K562 (cell line): ENCODE data around the gene MATN1. TPM values are rescaled to one million over a fixed set of nuclear protein-coding genes. Genes with fewer than 3 reads are reported as not detected.

Source experiments
- ATAC-seq: fragments of 200-7000 bp; cut with Tn5 transposase; 3 replicates; pipeline ENCODE4 v1.9.1; 2020; ENCODE audit warnings: moderate library complexity
- BruUV-seq: library from RNA; stranded (reverse); fragments of 400-500 nt; replicated peaks from 2 replicates; lab custom pipeline; 2021; lab: Mats Ljungman, UMichigan
- CTCF ChIA-PET: fragments of 300-600 bp; formaldehyde crosslinking; extraction: SDS; loops from one replicate; lab custom pipeline; 2021; ENCODE audit warnings: low intra/inter-chr PET ratio; lab: Yijun Ruan, JAX
- POLR2A ChIA-PET: fragments of 300-600, 350-650 bp; sonication (Branson Sonifier 250); formaldehyde crosslinking; extraction: SDS; loops from one replicate; lab custom pipeline; 2021; ENCODE audit warnings: antibody characterized with exemption, inconsistent platforms; lab: Yijun Ruan, JAX
- DNase-seq, 4 experiments: peaks; one replicate each; pipeline versions ENCODE4 v3.0.0 to v3.0.0-alpha.2; 2011 to 2018; ENCODE audit warnings: low spot score in 3 of 4, mixed read lengths in 3 of 4; ENCODE audit errors: extremely low read depth in 1 of 4
- FAIRE-seq: peaks from 2 replicates; lab custom pipeline; 2011; peaks lifted over from hg19 to GRCh38; lab: Jason Lieb, UNC
- H2AFZ ChIP-seq: 2 replicates; pipeline ENCODE4 v1.6.0; 2011; ENCODE audit warnings: low read depth, low read length, control low read depth, inconsistent platforms
- H3K27ac ChIP-seq: fragments of 200-600 bp; 3 replicates; pipeline ENCODE4 v1.8.0; 2011; ENCODE audit warnings: low read depth, mild to moderate bottlenecking, control low read depth, inconsistent platforms, low read length, moderate library complexity, mixed read lengths; ENCODE audit errors: extremely low read depth
- H3K27me3 ChIP-seq, 2 experiments: fragments of 300-600 bp in 1 of 2; 2 replicates in 1 of 2; 3 replicates in 1 of 2; pipeline versions ENCODE4 v1.6.0 to v1.8.0; 2011; ENCODE audit warnings: inconsistent platforms in 2 of 2, low read length in 2 of 2, mild to moderate bottlenecking in 1 of 2, mixed read lengths in 1 of 2, moderate library complexity in 1 of 2; ENCODE audit not compliant: control insufficient read depth in 2 of 2, insufficient read depth in 2 of 2
- H3K36me3 ChIP-seq: fragments of 300-600 bp; 3 replicates; pipeline ENCODE4 v1.8.0; 2011; ENCODE audit warnings: mild to moderate bottlenecking, low read length, inconsistent platforms; ENCODE audit not compliant: control insufficient read depth, insufficient read depth
- H3K4me1 ChIP-seq, 2 experiments: fragments of 200-600 bp in 1 of 2; replicated peaks in 1 of 2; 2 replicates in 1 of 2; 3 replicates in 1 of 2; pipeline versions ENCODE4 v1.5.1 to v1.8.0; 2011; ENCODE audit warnings: inconsistent platforms in 2 of 2, low read length in 2 of 2, mild to moderate bottlenecking in 1 of 2, mixed read lengths in 1 of 2, moderate library complexity in 1 of 2; ENCODE audit not compliant: control insufficient read depth in 2 of 2, insufficient read depth in 2 of 2
- H3K4me2 ChIP-seq: 2 replicates; pipeline ENCODE4 v1.6.1; 2011; ENCODE audit warnings: low read length, control low read depth, inconsistent platforms, mixed read lengths; ENCODE audit not compliant: insufficient read depth
- H3K4me3 ChIP-seq: fragments of 200-600 bp; sonication (generic), shearing (Covaris generic); 2 replicates; pipeline ENCODE4 v1.5.1; 2016; ENCODE audit warnings: control low read depth, inconsistent platforms
- H3K79me2 ChIP-seq: fragments of 200-600 bp; 3 replicates; pipeline ENCODE4 v1.8.0; 2011; ENCODE audit warnings: low read length, inconsistent platforms; ENCODE audit not compliant: control insufficient read depth, insufficient read depth
- H3K9ac ChIP-seq, 2 experiments: 2 replicates each; pipeline versions ENCODE4 v1.6.0 to v1.6.1; 2011; ENCODE audit warnings: low read depth in 2 of 2, low read length in 2 of 2, control low read depth in 1 of 2, inconsistent platforms in 1 of 2, mild to moderate bottlenecking in 1 of 2, mixed read lengths in 1 of 2; ENCODE audit not compliant: insufficient read depth in 1 of 2
- H3K9me1 ChIP-seq: one replicate; pipeline ENCODE4 v1.6.0; 2011; ENCODE audit warnings: inconsistent platforms, mild to moderate bottlenecking, low read length, moderate library complexity; ENCODE audit not compliant: control insufficient read depth, insufficient read depth
- H3K9me3 ChIP-seq: replicated peaks from 2 replicates; pipeline ENCODE4 v1.5.1; 2011; ENCODE audit warnings: low read depth, low read length, inconsistent platforms; ENCODE audit not compliant: control insufficient read depth, insufficient read depth
- H4K20me1 ChIP-seq: replicated peaks from 2 replicates; pipeline ENCODE4 v1.6.1; 2011; ENCODE audit warnings: low read length, inconsistent platforms, mixed read lengths; ENCODE audit not compliant: control insufficient read depth, insufficient read depth
- ELF2 ChIP-seq: fragments of 250-450 bp; sonication (Bioruptor Pico); IDR thresholded peaks from 2 replicates; pipeline ENCODE4 v1.5.0; 2021; ENCODE audit warnings: mild to moderate bottlenecking
- FIP1L1 ChIP-seq: fragments of 200-400 bp; formaldehyde crosslinking; IDR thresholded peaks from 2 replicates; pipeline ENCODE4 v1.6.1; 2018; ENCODE audit warnings: mild to moderate bottlenecking, low read depth, low read length; ENCODE audit not compliant: poor library complexity, severe bottlenecking
- FOXA3 ChIP-seq, 2 experiments: fragments of 450-650 bp in 1 of 2; sonication (generic) in 1 of 2; formaldehyde crosslinking; IDR thresholded peaks in 1 of 2; conservative IDR thresholded peaks in 1 of 2; 2 replicates each; pipeline versions ENCODE4 v1.4.0 to v1.8.0; 2020 to 2022; ENCODE audit warnings: mild to moderate bottlenecking in 2 of 2, missing genetic modification reagents in 1 of 2
- FOXJ3 ChIP-seq: sonication (generic); formaldehyde crosslinking; IDR thresholded peaks from 2 replicates; pipeline ENCODE4 v1.4.0; 2020; ENCODE audit warnings: mild to moderate bottlenecking, missing genetic modification reagents
- ID3 ChIP-seq, 2 experiments: fragments of 250-450 bp in 1 of 2; fragments of 450-650 bp in 1 of 2; sonication (Bioruptor Pico) in 1 of 2; IDR thresholded peaks; 2 replicates each; pipeline versions ENCODE4 v1.6.1 to v1.8.0; 2016 to 2021; ENCODE audit warnings: mild to moderate bottlenecking in 2 of 2, moderate library complexity in 2 of 2, missing compliant biosample characterization in 1 of 2, missing genetic modification characterization in 1 of 2
- MLLT1 ChIP-seq, 2 experiments: fragments of 450-650 bp; IDR thresholded peaks; 2 replicates each; pipeline ENCODE4 v1.6.1; 2016
- MXD1 ChIP-seq: fragments of 250-450 bp; sonication (Bioruptor Pico); IDR thresholded peaks from 2 replicates; pipeline ENCODE4 v1.8.0; 2021; ENCODE audit warnings: borderline replicate concordance, mild to moderate bottlenecking, moderate library complexity; ENCODE audit not compliant: poor library complexity, severe bottlenecking
- PRPF4 ChIP-seq: fragments of 200-400 bp; formaldehyde crosslinking; IDR thresholded peaks from one replicate; pipeline ENCODE4 v1.6.1; 2017; ENCODE audit warnings: low read length, low read depth, mild to moderate bottlenecking; ENCODE audit not compliant: insufficient read depth, poor library complexity, severe bottlenecking
- SMAD4 ChIP-seq: fragments of 250-450 bp; sonication (Bioruptor Pico); conservative IDR thresholded peaks from 2 replicates; pipeline ENCODE4 v1.8.0; 2021; ENCODE audit warnings: inconsistent platforms, mild to moderate bottlenecking, moderate library complexity
- U2AF1 ChIP-seq: fragments of 200-400 bp; formaldehyde crosslinking; optimal IDR thresholded peaks from 2 replicates; pipeline ENCODE3; 2017; ENCODE audit warnings: mild to moderate bottlenecking, low read depth, low read length, moderate library complexity
- ZNF395 ChIP-seq: fragments of 200-800 bp; sonication (Bioruptor generic); IDR thresholded peaks from 2 replicates; pipeline ENCODE4 v1.6.1; 2017; ENCODE audit warnings: missing genetic modification characterization, missing compliant biosample characterization
- ZNF644 ChIP-seq: fragments of 200-800 bp; sonication (Bioruptor generic); IDR thresholded peaks from 2 replicates; pipeline ENCODE4 v1.6.1; 2016; ENCODE audit warnings: low read depth, missing genetic modification characterization, missing compliant biosample characterization
- ZNF766 ChIP-seq: fragments of 200-800 bp; sonication (Bioruptor generic); conservative IDR thresholded peaks from 2 replicates; pipeline ENCODE4 v1.6.1; 2016; ENCODE audit warnings: missing genetic modification characterization, missing compliant biosample characterization
- ZNF785 ChIP-seq: fragments of 250-450 bp; sonication (Bioruptor Pico); IDR thresholded peaks from 2 replicates; pipeline ENCODE4 v1.4.0; 2020; ENCODE audit warnings: mild to moderate bottlenecking
- WGBS: fragments of 100-300 bp; shearing (Covaris generic); methylation state at CpG from one replicate; pipeline ENCODE4 v1.1.6; 2016; ENCODE audit warnings: low coverage, mixed read lengths; ENCODE audit not compliant: insufficient coverage; ENCODE audit errors: missing lambda C conversion rate; 5-methylcytosine and 5-hydroxymethylcytosine counted together
- in situ Hi-C: fragments of 300-500 bp; cut with MboI; formaldehyde crosslinking; loops from 4 replicates; pipeline ENCODE4 v1.15.0; 2018; ENCODE audit warnings: inconsistent platforms, mixed read lengths
- intact Hi-C: fragments of 100-400 bp; cut with micrococcal nuclease; formaldehyde crosslinking; loops from 2 replicates; pipeline ENCODE4 v1.14.2; 2022
- polyA plus RNA-seq, 8 experiments: library from polyadenylated mRNA; depleted of rRNA in 4 of 8; stranded (reverse) in 5 of 8; unstranded in 3 of 8; fragments of >200 nt; fragmentation: Nextera tagmentation in 2 of 8; fragmentation: Illumina TruSeq in 1 of 8; extraction: Ambion mirVana in 2 of 8; extraction: Trizol in 1 of 8; gene quantifications; 2 replicates each; pipeline versions ENCODE4 v1.2.1 to v1.2.3, GENCODE V29; 2011 to 2014; ENCODE audit warnings: inconsistent platforms in 1 of 8, missing spikeins in 1 of 8
- total RNA-seq, 7 experiments: library from RNA; depleted of rRNA in 6 of 7; stranded (reverse); fragments of >200 nt in 6 of 7; fragmentation: Illumina TruSeq in 2 of 7; extraction: Trizol in 2 of 7; gene quantifications; 2 replicates each; pipeline versions ENCODE4 v1.2.1 to v1.2.3, GENCODE V29; 2011 to 2021; ENCODE audit warnings: low replicate concordance in 1 of 7

The MATN1 gene
- total and polyA plus RNA-seq, 9 of the 15 experiments (the other 6 are each of a cell fraction or from before 2014, with no cell fraction given) = 0.10 to 2.3 (median 1.2) TPM

- no peak for TF ChIP-seq FOXJ3 (CRISPR knock-in tag)
- TF ChIP-seq MXD1 (CRISPR knock-in tag) = no peak
Observed at GRCh38 chr1:30764396-30764795, 41.0 kb upstream of the MATN1 start (continued).

DNA sequence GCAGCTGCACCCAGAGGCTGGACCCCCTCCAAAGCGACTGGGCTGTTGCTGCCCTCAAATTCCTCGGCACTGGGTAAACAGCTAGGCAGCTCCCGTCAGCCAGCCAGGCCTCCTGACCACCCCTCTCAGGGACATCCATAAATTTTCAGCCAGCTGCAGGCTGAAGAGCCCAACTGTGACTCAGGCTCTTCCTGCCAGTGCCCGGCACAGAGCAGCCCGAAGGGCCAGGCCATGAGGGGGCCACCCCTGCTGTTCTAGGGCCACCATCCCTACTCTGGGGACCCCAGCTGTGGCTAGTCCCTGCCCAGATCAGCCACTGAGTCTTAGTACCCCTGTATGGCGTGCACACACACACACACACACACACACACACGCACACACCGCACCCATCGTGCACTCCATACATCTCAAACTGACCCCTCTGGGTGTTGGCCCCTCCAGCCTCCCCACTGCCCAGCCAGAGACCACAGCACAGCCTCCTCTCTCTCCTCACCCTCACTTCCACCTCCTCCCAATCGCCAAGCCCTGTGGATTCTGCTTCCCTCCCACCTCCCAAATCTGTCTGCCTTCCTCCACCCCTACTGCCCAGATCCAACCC lies 40.4 kb upstream of the MATN1 start:
- DNase-seq (no peak), FAIRE-seq (no peak), ATAC-seq (no peak)
- peaks cover 3% of the 10 kb centered on the region; the same call in 1 of the 3 replicates for H3K79me2 ChIP-seq
- no peak overlapping the region for H3K4me2 ChIP-seq
- POLR2A ChIA-PET = interaction anchor here (3.6 to 4.1 kb wide), 2 partner anchors 8 to 15 kb away, joined by 13 to 23 read pairs; no protein-coding TSS in a partner anchor
- CTCF ChIA-PET = interaction anchor here (0.8 kb wide), 1 partner anchor 16 kb away, joined by 3 read pairs; no protein-coding TSS in a partner anchor
- H3K4me3 ChIP-seq = no peak overlapping the region
- peak overlapping the region; percentile 7 to 79; a peak in 2 of 4 replicates for H3K9ac ChIP-seq
- in situ Hi-C loops = no loop called here
- H3K4me1 ChIP-seq = peaks cover 67 to 88% of the 10 kb centered on the region in 2 experiments
- H3K27ac ChIP-seq = peak overlapping the region; percentile 78; the same call in 2 of the 3 replicates
- H4K20me1 ChIP-seq = no peaks in the 10 kb centered on the region
- no peaks in the 10 kb centered on the region for H3K36me3 ChIP-seq
- no TSS peak for BruUV-seq
- H3K27me3 ChIP-seq = no peaks in the 10 kb centered on the region; a peak in 1 of 5 replicates
- no peaks in the 10 kb centered on the region for H3K9me3 ChIP-seq
- 75% methylated on average over 10 of the region's 10 CpGs for WGBS
- H2AFZ ChIP-seq = peak overlapping the region; percentile 63
- intact Hi-C loops = no loop called here
- H3K9me1 ChIP-seq = no peaks in the 10 kb centered on the region
- no peak for TF ChIP-seq ZNF644
- 0 out of 2 replicates have a peak, but pooled peaks have one; percentile 36 for TF ChIP-seq ZNF785 (CRISPR knock-in tag)
- TF ChIP-seq SMAD4 (CRISPR knock-in tag) = peak; percentile 24
- no peak for TF ChIP-seq FIP1L1
- no peak for TF ChIP-seq U2AF1
- no peak for TF ChIP-seq PRPF4
- TF ChIP-seq MLLT1 (IDR thresholded peaks at IDR 0.05) = no peak
- no peak for TF ChIP-seq FOXA3 (CRISPR knock-in tag; conservative IDR thresholded peaks at IDR 0.05 in 1 of 2, IDR thresholded peaks at IDR 0.05 in 1 of 2)
- no peak for TF ChIP-seq ID3 (CRISPR knock-in tag; IDR thresholded peaks at IDR 0.05)
- 0 out of 2 replicates have a peak, but pooled peaks have one; percentile 25 for TF ChIP-seq ID3 (tag; IDR thresholded peaks at IDR 0.05)
- peak; percentile 40 for TF ChIP-seq ZNF395 (CRISPR knock-in tag)
- TF ChIP-seq ZNF766 (CRISPR knock-in tag) = peak; percentile 50
- no peak for TF ChIP-seq ELF2 (CRISPR knock-in tag)
